ENCODE data around the gene FGF22. TPM values are rescaled to one million over a fixed set of nuclear protein-coding genes. Genes with fewer than 3 reads are reported as not detected.

Gene FGF22
- total and polyA plus RNA-seq, 7 donors, result 0.14 to 0.42 (median 0.16) TPM; not detected in 2

- H3K4me3 ChIP-seq, result no peak overlapping the region
- 50 to 57% (median 55%) methylated on average over 27 to 38 of the region's 38 CpGs for WGBS, 3 donors
- H3K4me1 ChIP-seq, result peaks cover 17% of the 10 kb centered on the region
- no peak for TF ChIP-seq CTCF (IDR thresholded peaks at IDR 0.05)
- peak in 1 of 2 donors; percentile 56 for DNase-seq
- no peak for ATAC-seq
- H3K27me3 ChIP-seq (ENCODE audit: insufficient read depth in 3 of 3, low read length in 2 of 3), result peaks cover 0 to 19% (median 17%) of the 10 kb centered on the region in 3 donors
- intact Hi-C loops (cut with DNase I), result no loop called here
- no peaks in the 10 kb centered on the region for H3K36me3 ChIP-seq (ENCODE audit: insufficient read depth in 1 of 2, low read depth in 1 of 2)
- H3K27ac ChIP-seq, result no peak overlapping the region
- no peaks in the 10 kb centered on the region for H3K9me3 ChIP-seq
These were observed 34.8 kb downstream of the FGF22 start for GRCh38 chr19:674282-675151.

GRCh38 chr19:676007-676338, 36.3 kb downstream of the FGF22 start:
- TF ChIP-seq CTCF (IDR thresholded peaks at IDR 0.05), result no peak
- WGBS, 3 donors, result 5 to 13% (median 9%) methylated on average over 6 to 31 of the region's 31 CpGs
- peaks cover 18% of the 10 kb centered on the region for H3K4me1 ChIP-seq
- no peak for DNase-seq
- H3K36me3 ChIP-seq (ENCODE audit: insufficient read depth in 1 of 2, low read depth in 1 of 2), result no peaks in the 10 kb centered on the region
- H3K27ac ChIP-seq, result no peak overlapping the region
- intact Hi-C loops (cut with DNase I), result no loop called here
- peak overlapping the region; percentile 60 for H3K4me3 ChIP-seq
- H3K9me3 ChIP-seq, result no peaks in the 10 kb centered on the region
- no peak for ATAC-seq
- peaks cover 0 to 19% (median 17%) of the 10 kb centered on the region in 3 donors for H3K27me3 ChIP-seq (ENCODE audit: insufficient read depth in 3 of 3, low read length in 2 of 3)

- WGBS, 3 donors, result 2 to 5% (median 3%) methylated on average over 40 to 63 of the region's 63 CpGs
- peaks cover 0 to 19% (median 17%) of the 10 kb centered on the region in 3 donors for H3K27me3 ChIP-seq (ENCODE audit: insufficient read depth in 3 of 3, low read length in 2 of 3)
- no peaks in the 10 kb centered on the region for H3K9me3 ChIP-seq
- peak within 1 kb of the TSS; percentile 60 for H3K4me3 ChIP-seq
- intact Hi-C loops (cut with DNase I), result no loop called here
- TF ChIP-seq CTCF (IDR thresholded peaks at IDR 0.05), result no peak
- peak; percentile 58 to 63 for DNase-seq
- H3K36me3 ChIP-seq (ENCODE audit: insufficient read depth in 1 of 2, low read depth in 1 of 2), result no peaks in the 10 kb centered on the region
- no peak for ATAC-seq
- peaks cover 18% of the 10 kb centered on the region for H3K4me1 ChIP-seq
- peak within 1 kb of the TSS; percentile 41 for H3K27ac ChIP-seq
These were observed 36.8 kb downstream of the FGF22 start, which contains the start of gene FSTL3 for GRCh38 chr19:676339-677105. FSTL3 (plus strand) TSS chr19:676392; CDS start chr19:676424, 32 bp downstream.

GRCh38 chr19:677201-677600, 37.5 kb downstream of the FGF22 start:
- DNase-seq (peak; percentile 87), ATAC-seq (peak in 3 of 4 donors; percentile 9 to 12 (median 11))
- H3K9me3 ChIP-seq, result no peaks in the 10 kb centered on the region
- 1 to 8% (median 2%) methylated on average over 14 to 15 of the region's 15 CpGs for WGBS, 3 donors
- peaks cover 0 to 19% (median 17%) of the 10 kb centered on the region in 3 donors for H3K27me3 ChIP-seq (ENCODE audit: insufficient read depth in 3 of 3, low read length in 2 of 3)
- intact Hi-C loops (cut with DNase I), result no loop called here
- peak overlapping the region; percentile 60 for H3K4me3 ChIP-seq
- peak overlapping the region; percentile 41 for H3K27ac ChIP-seq
- TF ChIP-seq CTCF (IDR thresholded peaks at IDR 0.05), result no peak
- no peaks in the 10 kb centered on the region for H3K36me3 ChIP-seq (ENCODE audit: insufficient read depth in 1 of 2, low read depth in 1 of 2)
- H3K4me1 ChIP-seq, result peaks cover 18% of the 10 kb centered on the region

Measured in psoas muscle (tissue), 8 donors.